AG04449 (cell line): ENCODE results near the gene SERPINB6.

Source experiments
- CTCF ChIA-PET: fragments of 350-600 bp; formaldehyde crosslinking; extraction: SDS; loops from one replicate; lab custom pipeline; 2021; ENCODE audit warnings: antibody characterized with exemption; lab: Yijun Ruan, JAX
- POLR2A ChIA-PET: fragments of 400-600, 350-600 bp; formaldehyde crosslinking; extraction: SDS; loops from one replicate; lab custom pipeline; 2020; ENCODE audit warnings: antibody characterized with exemption, inconsistent platforms; lab: Yijun Ruan, JAX
- DNase-seq: peaks from one replicate; pipeline ENCODE4 v3.0.0-alpha.2; 2010; ENCODE audit warnings: low read depth, low spot score
- H3K4me3 ChIP-seq: 2 replicates; pipeline ENCODE4 v1.5.1; 2011; ENCODE audit warnings: low read depth, mild to moderate bottlenecking, control low read depth, low read length
- TF ChIP-seq, protein P1 (sequence below): IDR thresholded peaks from one replicate; pipeline ENCODE4 v1.5.1; 2011; ENCODE audit warnings: mild to moderate bottlenecking, moderate library complexity, low read length, control low read depth, inconsistent platforms; ENCODE audit not compliant: insufficient read depth; ENCODE audit errors: missing control alignments

Gene SERPINB6

DNA sequence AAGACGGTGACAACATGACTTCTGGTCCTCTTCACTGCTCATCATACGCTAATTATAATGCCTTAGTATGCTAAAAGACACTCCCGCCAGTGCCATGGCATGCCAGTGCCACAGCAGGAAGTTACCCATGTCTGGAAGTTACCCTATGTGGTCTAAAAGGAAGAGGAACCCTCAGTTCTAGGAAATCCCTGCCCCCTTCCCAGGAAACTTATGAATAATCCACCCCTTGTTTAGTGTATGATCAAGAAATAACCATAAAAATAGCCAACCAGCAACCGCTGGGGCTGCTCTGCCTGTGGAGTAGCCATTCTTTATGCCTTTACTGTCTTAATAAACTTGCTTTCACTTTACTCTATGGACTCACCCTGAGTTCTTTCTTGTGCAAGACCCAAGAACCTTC, 52.4 kb downstream of the SERPINB6 start:
- CTCF ChIA-PET: interaction anchor here (1.4 to 13.4 kb wide), 3 partner anchors 15 to 127 kb away, joined by 3 to 118 read pairs (median 3); partner anchors contain the start of gene SERPINB1
- H3K4me3 ChIP-seq: no peak overlapping the region
- TF ChIP-seq, protein P1, sequence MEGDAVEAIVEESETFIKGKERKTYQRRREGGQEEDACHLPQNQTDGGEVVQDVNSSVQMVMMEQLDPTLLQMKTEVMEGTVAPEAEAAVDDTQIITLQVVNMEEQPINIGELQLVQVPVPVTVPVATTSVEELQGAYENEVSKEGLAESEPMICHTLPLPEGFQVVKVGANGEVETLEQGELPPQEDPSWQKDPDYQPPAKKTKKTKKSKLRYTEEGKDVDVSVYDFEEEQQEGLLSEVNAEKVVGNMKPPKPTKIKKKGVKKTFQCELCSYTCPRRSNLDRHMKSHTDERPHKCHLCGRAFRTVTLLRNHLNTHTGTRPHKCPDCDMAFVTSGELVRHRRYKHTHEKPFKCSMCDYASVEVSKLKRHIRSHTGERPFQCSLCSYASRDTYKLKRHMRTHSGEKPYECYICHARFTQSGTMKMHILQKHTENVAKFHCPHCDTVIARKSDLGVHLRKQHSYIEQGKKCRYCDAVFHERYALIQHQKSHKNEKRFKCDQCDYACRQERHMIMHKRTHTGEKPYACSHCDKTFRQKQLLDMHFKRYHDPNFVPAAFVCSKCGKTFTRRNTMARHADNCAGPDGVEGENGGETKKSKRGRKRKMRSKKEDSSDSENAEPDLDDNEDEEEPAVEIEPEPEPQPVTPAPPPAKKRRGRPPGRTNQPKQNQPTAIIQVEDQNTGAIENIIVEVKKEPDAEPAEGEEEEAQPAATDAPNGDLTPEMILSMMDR: no peak
- POLR2A ChIA-PET: no interaction called here
- DNase-seq: no peak

- ChIA-PET POLR2A (no interaction called here), CTCF (interaction anchor here (1.4 to 13.4 kb wide), 2 partner anchors 16 to 77 kb away, joined by 3 to 118 read pairs; partner anchors contain the start of gene SERPINB1)
- DNase-seq: no peak
- H3K4me3 ChIP-seq: no peak overlapping the region
- TF ChIP-seq, protein P1: no peak
Observed at GRCh38 chr6:2917801-2918445, 53.4 kb downstream of the SERPINB6 start.

DNA sequence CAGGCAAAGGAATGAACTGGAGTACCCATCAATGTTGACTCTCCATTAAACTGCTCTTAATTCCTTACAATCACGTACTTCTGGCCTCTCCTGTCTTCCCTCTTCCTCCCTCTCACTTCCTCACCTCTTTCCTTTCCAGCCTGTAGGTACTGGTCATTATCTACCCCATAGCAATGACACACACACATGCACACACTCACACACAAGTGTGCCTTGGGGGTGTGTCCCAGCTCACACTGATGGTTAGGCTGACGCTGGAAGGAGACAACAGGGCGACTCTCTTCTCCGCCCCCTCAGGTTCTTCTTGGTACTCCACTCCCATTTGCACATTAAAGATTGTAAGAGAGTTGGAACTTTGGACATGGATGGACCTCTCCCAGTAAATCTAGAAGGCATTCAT, 54.3 kb downstream of the SERPINB6 start:
- CTCF ChIA-PET: interaction anchor here (1.1 to 13.4 kb wide), 3 partner anchors 17 to 37 kb away, joined by 3 to 118 read pairs (median 13); no protein-coding TSS in a partner anchor
- POLR2A ChIA-PET: no interaction called here

DNA sequence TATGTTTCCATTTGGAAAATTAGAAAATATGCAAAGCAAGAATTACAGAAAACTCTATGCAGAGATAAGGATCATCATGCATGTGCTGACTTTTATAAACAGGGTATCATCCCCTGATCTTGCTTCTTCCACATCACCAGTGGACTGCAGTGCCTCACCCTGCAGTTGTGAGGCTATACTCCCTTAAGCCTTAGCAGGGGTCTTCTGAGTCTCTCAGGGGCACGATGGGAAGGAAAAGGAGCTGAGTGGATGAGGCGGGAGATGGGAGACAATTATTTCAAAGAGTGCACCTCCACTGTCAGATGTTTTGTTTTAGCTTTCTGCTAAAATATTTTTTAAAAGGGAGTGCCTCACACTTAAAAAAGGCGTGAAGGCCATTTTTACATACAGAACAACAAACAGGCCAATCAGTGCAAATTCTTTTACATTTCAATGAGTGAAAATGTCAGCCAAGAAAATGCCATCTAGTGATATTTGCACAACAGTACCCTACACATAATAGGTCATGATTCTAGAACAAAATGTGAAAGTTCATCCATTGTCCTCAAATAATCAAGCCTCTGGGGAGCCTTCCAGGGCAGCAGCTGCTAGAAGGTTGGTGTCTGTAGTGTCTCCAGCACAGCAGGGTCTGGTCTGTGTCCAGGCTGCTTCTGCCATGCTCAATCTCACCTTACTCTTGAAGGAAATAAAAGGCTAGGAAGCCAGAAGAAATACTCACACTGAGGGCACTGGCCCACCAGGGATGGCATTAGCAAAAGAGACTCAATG, 55.0 kb downstream of the SERPINB6 start:
- TF ChIP-seq, protein P1: no peak
- POLR2A ChIA-PET: no interaction called here
- CTCF ChIA-PET: interaction anchor here (0.6 to 13.4 kb wide), 6 partner anchors 11 to 178 kb away, joined by 3 to 118 read pairs (median 4); no protein-coding TSS in a partner anchor
- no peak overlapping the region for H3K4me3 ChIP-seq
- no peak for DNase-seq

More for the DNA sequence above, 54.3 kb downstream of the SERPINB6 start:
- TF ChIP-seq, protein P1: no peak
- DNase-seq: no peak
- no peak overlapping the region for H3K4me3 ChIP-seq

DNA sequence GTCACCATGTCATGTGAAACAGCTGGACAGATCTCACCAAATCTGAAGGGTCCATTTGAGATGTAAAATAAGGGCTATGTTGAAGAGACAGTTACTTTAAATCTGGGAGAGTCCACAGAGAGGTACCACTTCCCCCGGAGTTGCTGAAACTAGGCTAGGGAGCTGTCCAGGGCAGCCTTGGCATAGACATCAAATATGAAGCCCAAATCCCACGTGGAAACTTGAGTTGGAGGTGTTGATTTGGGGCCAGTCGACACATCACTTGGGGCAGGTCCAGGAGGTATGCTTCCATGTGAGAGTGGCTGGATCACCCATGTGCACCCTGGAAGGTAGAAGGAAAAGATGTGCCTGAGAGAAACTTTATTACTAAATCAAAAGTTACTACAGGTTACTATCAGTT, 56.2 kb downstream of the SERPINB6 start:
- ChIA-PET CTCF (interaction anchor here (0.8 to 13.4 kb wide), 5 partner anchors 9 to 124 kb away, joined by 3 to 118 read pairs (median 9); no protein-coding TSS in a partner anchor), POLR2A (no interaction called here)
- TF ChIP-seq, protein P1: no peak
- no peak for DNase-seq
- H3K4me3 ChIP-seq: no peak overlapping the region

- TF ChIP-seq, protein P1: no peak
- no peak for DNase-seq
- CTCF ChIA-PET: interaction anchor here (0.9 to 13.4 kb wide), 4 partner anchors 19 to 123 kb away, joined by 3 to 118 read pairs (median 11); no protein-coding TSS in a partner anchor
- POLR2A ChIA-PET: interaction anchor here (0.6 kb wide), 1 partner anchor 76 kb away, joined by 3 read pairs; no protein-coding TSS in a partner anchor
- no peak overlapping the region for H3K4me3 ChIP-seq
Observed at GRCh38 chr6:2914318-2914660, 57.1 kb downstream of the SERPINB6 start.
